Measurements from ENCODE around the gene BRWD1. TPM values are rescaled to one million over a fixed set of nuclear protein-coding genes. Genes with fewer than 3 reads are reported as not detected.

The BRWD1 gene
- total RNA-seq, 3 donors from 2014 or later = 65.4 to 128 (median 105) TPM

DNA sequence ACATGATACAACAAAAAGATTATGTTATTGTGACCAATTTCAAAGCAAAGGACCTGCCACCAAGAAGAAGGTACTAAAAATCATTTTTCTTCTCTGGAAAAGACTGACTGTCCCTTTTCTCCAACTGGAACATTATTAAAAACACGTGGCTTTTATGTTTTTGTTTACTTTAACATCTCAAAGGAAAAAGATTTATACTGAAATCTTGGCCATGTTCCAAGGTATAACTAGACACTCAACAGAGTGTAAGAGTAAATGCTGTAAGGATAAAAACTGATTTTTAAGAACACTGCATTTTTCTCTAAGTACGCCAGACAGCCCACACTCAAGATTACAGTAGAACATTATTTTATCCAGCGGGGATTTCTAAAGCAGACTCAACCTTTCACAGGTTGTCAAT lies 62.1 kb downstream of the BRWD1 start:
- intact Hi-C loops (cut with DNase I; ENCODE audit: low total_unique reads) = no loop called here

DNA sequence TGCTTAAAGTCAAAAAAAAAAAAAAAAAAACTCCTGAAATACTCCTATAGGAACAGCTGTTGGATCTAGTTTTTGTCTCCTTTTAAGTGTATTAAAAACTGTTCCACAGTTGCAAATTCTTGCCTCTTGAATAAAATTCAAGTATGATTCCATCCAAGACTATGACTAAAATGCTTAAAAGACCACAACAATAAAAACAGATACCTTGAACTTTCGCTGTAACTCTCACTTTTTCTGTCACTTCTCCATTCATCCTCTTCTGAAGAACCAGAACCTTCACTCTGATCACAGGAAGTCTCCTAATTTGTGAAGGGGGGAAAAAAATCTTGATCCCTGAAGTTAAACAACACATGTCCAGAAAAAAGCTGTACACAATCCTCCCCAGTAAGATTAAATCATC lies 75.2 kb downstream of the BRWD1 start:
- Histone ChIP-seq H3K27me3 (no peaks in the 10 kb centered on the region), H3K9me3 (no peaks in the 10 kb centered on the region), H3K4me3 (no peak overlapping the region), H3K36me3 (no peaks in the 10 kb centered on the region), H3K4me1 (no peaks in the 10 kb centered on the region), H3K27ac (no peak overlapping the region)
- intact Hi-C loops (cut with DNase I; ENCODE audit: low total_unique reads) = no loop called here
- no peak for DNase-seq (ENCODE audit: low spot score in 2 of 2)
- TF ChIP-seq, protein P1, sequence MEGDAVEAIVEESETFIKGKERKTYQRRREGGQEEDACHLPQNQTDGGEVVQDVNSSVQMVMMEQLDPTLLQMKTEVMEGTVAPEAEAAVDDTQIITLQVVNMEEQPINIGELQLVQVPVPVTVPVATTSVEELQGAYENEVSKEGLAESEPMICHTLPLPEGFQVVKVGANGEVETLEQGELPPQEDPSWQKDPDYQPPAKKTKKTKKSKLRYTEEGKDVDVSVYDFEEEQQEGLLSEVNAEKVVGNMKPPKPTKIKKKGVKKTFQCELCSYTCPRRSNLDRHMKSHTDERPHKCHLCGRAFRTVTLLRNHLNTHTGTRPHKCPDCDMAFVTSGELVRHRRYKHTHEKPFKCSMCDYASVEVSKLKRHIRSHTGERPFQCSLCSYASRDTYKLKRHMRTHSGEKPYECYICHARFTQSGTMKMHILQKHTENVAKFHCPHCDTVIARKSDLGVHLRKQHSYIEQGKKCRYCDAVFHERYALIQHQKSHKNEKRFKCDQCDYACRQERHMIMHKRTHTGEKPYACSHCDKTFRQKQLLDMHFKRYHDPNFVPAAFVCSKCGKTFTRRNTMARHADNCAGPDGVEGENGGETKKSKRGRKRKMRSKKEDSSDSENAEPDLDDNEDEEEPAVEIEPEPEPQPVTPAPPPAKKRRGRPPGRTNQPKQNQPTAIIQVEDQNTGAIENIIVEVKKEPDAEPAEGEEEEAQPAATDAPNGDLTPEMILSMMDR (IDR thresholded peaks at IDR 0.05) = no peak
- TF ChIP-seq POLR2AphosphoS5 (IDR thresholded peaks at IDR 0.05) (no peak), POLR2A (IDR thresholded peaks at IDR 0.05) (no peak)

More for the DNA sequence above, 62.1 kb downstream of the BRWD1 start:
- no peaks in the 10 kb centered on the region for H3K36me3 ChIP-seq
- H3K27me3 ChIP-seq = no peaks in the 10 kb centered on the region
- TF ChIP-seq POLR2A (IDR thresholded peaks at IDR 0.05) = no peak
- no peak for TF ChIP-seq POLR2AphosphoS5 (IDR thresholded peaks at IDR 0.05)
- TF ChIP-seq, protein P1 (IDR thresholded peaks at IDR 0.05) = no peak
- H3K4me3 ChIP-seq = no peak overlapping the region
- H3K27ac ChIP-seq = no peak overlapping the region
- no peaks in the 10 kb centered on the region for H3K9me3 ChIP-seq
- H3K4me1 ChIP-seq = no peaks in the 10 kb centered on the region
- no peak for DNase-seq (ENCODE audit: low spot score in 2 of 2)

DNA sequence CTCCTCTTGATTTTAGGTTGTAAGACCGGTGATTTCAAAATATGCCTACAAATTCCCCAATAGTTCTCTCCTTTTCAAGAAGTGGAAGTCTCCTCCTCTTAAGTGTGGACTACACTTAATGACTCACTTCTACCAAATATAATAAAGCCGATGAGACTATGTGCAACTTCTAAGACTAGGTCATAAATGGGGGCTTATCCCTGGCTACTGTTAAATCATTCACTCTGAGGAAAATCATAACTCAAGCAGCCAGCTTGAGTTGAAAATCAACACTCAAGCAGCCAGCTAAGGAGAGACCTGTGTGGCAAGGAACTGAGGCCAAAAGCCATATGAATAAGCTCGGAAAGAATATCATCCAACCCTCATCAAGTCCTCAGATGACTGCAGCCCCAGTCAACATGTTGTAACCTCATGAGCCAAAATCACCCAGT lies 80.6 kb downstream of the BRWD1 start:
- DNase-seq (ENCODE audit: low spot score in 2 of 2) = no peak
- Histone ChIP-seq H3K27ac (no peak overlapping the region), H3K4me3 (no peak overlapping the region), H3K27me3 (no peaks in the 10 kb centered on the region), H3K36me3 (no peaks in the 10 kb centered on the region), H3K9me3 (no peaks in the 10 kb centered on the region), H3K4me1 (no peaks in the 10 kb centered on the region)
- intact Hi-C loops (cut with DNase I; ENCODE audit: low total_unique reads) = no loop called here
- TF ChIP-seq POLR2AphosphoS5 (IDR thresholded peaks at IDR 0.05) (no peak), POLR2A (IDR thresholded peaks at IDR 0.05) (no peak)
- TF ChIP-seq, protein P1 (IDR thresholded peaks at IDR 0.05) = no peak

DNA sequence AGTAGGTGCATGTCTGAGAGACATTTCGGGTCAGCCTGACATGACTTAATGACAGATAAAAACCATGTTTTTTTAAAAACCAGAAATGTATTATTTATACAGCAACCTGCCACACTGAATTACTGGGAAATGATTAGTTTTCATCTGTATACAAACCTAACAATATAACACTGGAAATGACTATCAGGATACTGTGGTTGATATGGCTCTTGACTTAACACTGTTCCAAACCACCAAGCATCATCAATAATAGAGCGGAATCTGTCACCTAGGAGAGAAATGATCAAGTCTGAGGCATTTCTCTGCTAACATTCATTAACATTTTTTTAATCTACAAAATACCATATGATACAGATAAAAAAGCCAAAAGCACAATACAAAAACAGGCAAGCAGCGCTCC lies 88.5 kb downstream of the BRWD1 start:
- H3K36me3 ChIP-seq = no peaks in the 10 kb centered on the region
- no peak for DNase-seq (ENCODE audit: low spot score in 2 of 2)
- intact Hi-C loops (cut with DNase I; ENCODE audit: low total_unique reads) = no loop called here
- no peaks in the 10 kb centered on the region for H3K4me1 ChIP-seq
- no peak overlapping the region for H3K4me3 ChIP-seq
- no peak overlapping the region for H3K27ac ChIP-seq
- no peaks in the 10 kb centered on the region for H3K27me3 ChIP-seq
- TF ChIP-seq POLR2AphosphoS5 (IDR thresholded peaks at IDR 0.05) (no peak), POLR2A (IDR thresholded peaks at IDR 0.05) (no peak)
- TF ChIP-seq, protein P1 (IDR thresholded peaks at IDR 0.05) = no peak
- no peaks in the 10 kb centered on the region for H3K9me3 ChIP-seq

DNA sequence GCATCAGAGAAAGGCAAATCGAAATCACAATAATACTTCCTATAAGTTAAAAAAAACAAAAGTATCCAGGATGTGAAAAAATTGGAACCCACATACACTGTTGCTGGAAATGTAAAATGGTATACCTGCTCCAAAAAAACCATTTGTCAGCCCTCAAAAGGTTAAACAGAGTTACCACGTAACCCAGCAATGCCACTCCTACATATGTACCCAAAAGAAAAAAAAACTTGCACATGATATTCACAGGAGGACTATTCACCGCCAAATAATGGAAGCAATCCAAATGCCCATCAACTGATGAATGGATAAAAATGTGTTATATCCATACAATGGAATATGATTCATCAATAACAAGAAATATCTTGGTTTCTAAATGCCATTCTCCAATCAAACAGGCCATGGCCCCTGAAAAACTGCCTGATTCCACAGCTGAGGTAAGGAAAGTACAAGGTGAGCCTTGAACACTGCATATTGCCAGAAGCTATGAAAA lies 91.4 kb downstream of the BRWD1 start:
- DNase-seq (ENCODE audit: low spot score in 2 of 2) = no peak
- Histone ChIP-seq H3K36me3 (no peaks in the 10 kb centered on the region), H3K9me3 (no peaks in the 10 kb centered on the region), H3K27ac (no peak overlapping the region), H3K4me1 (no peaks in the 10 kb centered on the region), H3K4me3 (no peak overlapping the region), H3K27me3 (no peaks in the 10 kb centered on the region)
- intact Hi-C loops (cut with DNase I; ENCODE audit: low total_unique reads) = no loop called here
- TF ChIP-seq, protein P1 (IDR thresholded peaks at IDR 0.05) = no peak
- no peak for TF ChIP-seq POLR2AphosphoS5 (IDR thresholded peaks at IDR 0.05)
- TF ChIP-seq POLR2A (IDR thresholded peaks at IDR 0.05) = no peak
